Mesendoderm (in vitro differentiated cells): ENCODE data around the gene IL36B.

Experiments
- DNase-seq: peaks from one replicate; pipeline ENCODE4 v3.0.0; 2013
- H2AK5ac ChIP-seq: 2 replicates; pipeline ENCODE4 v1.6.1; 2013; ENCODE audit warnings: low read length, inconsistent platforms
- H2BK120ac ChIP-seq: 2 replicates; pipeline ENCODE4 v1.6.1; 2013; ENCODE audit warnings: low read depth, mild to moderate bottlenecking, low read length, moderate library complexity, mixed read lengths
- H2BK15ac ChIP-seq: replicated peaks from 2 replicates; pipeline ENCODE4 v1.6.1; 2013; ENCODE audit warnings: low read depth, mild to moderate bottlenecking, moderate library complexity
- H2BK5ac ChIP-seq: 2 replicates; pipeline ENCODE4 v1.6.1; 2013; ENCODE audit warnings: low read length, inconsistent platforms
- H3K18ac ChIP-seq: 2 replicates; pipeline ENCODE4 v1.6.1; 2013; ENCODE audit warnings: mild to moderate bottlenecking, low read length, mixed read lengths
- H3K23ac ChIP-seq: one replicate; pipeline ENCODE4 v1.6.1; 2013; ENCODE audit warnings: low read length
- H3K27ac ChIP-seq: 2 replicates; pipeline ENCODE4 v1.5.1; 2013; ENCODE audit warnings: low read depth, mild to moderate bottlenecking, inconsistent platforms, low read length, moderate library complexity
- H3K27me3 ChIP-seq: 2 replicates; pipeline ENCODE4 v1.6.1; 2013; ENCODE audit warnings: low read length, control low read depth, mild to moderate bottlenecking, inconsistent platforms; ENCODE audit not compliant: insufficient read depth, poor library complexity
- H3K36me3 ChIP-seq: 2 replicates; pipeline ENCODE4 v1.6.1; 2013; ENCODE audit warnings: low read length, inconsistent platforms; ENCODE audit not compliant: control insufficient read depth, insufficient read depth
- H3K4ac ChIP-seq: one replicate; pipeline ENCODE4 v1.6.1; 2013; ENCODE audit warnings: low read depth, mild to moderate bottlenecking, low read length, moderate library complexity
- H3K4me1 ChIP-seq: 2 replicates; pipeline ENCODE4 v1.6.1; 2013; ENCODE audit warnings: low read depth, low read length, inconsistent platforms; ENCODE audit not compliant: control insufficient read depth
- H3K4me2 ChIP-seq: 2 replicates; pipeline ENCODE4 v1.6.1; 2013; ENCODE audit warnings: low read length
- H3K4me3 ChIP-seq: 2 replicates; pipeline ENCODE4 v1.5.1; 2013; ENCODE audit warnings: mild to moderate bottlenecking, low read length
- H3K56ac ChIP-seq: one replicate; pipeline ENCODE4 v1.6.1; 2013; ENCODE audit warnings: low read length
- H3K79me1 ChIP-seq: 2 replicates; pipeline ENCODE4 v1.6.1; 2013; ENCODE audit warnings: low read length, inconsistent platforms
- H3K79me2 ChIP-seq: 2 replicates; pipeline ENCODE4 v1.6.1; 2013; ENCODE audit warnings: mild to moderate bottlenecking, low read length; ENCODE audit not compliant: control insufficient read depth, insufficient read depth
- H3K9ac ChIP-seq: 2 replicates; pipeline ENCODE4 v1.6.1; 2013; ENCODE audit warnings: low read length, inconsistent platforms
- H4K5ac ChIP-seq: one replicate; pipeline ENCODE4 v1.6.1; 2013; ENCODE audit warnings: low read length
- H4K8ac ChIP-seq: one replicate; pipeline ENCODE4 v1.6.1; 2013; ENCODE audit warnings: low read depth, mild to moderate bottlenecking, control low read depth, low read length, moderate library complexity
- WGBS: extraction: QIAGEN DNeasy Blood & Tissue Kit; methylation state at CpG from one replicate; pipeline ENCODE4 v1.1.7; 2013; ENCODE audit warnings: low lambda C conversion rate, missing lambda C conversion rate; ENCODE audit not compliant: insufficient coverage; ENCODE audit errors: extremely low coverage; 5-methylcytosine and 5-hydroxymethylcytosine counted together

Gene IL36B

DNA sequence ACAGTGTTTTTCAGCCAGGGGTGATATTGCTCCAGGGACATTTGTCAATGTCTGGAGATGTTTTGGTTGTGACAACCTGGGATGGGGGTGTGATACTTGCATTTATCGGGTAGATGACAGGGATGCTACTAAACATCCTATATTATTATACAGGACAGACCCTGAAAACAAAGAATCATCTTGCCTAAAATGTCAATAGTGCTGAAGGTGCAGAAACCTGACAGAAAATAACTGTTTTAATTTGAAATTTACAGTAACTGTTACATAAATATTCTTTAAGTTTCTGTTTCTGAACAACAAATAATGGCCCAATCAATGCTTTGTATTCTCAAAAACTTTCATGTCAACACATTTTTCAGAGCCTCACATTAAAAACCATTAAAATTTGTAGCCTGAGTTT is 45.4 kb downstream of the IL36B start:
- no peak overlapping the region for H3K56ac ChIP-seq
- H2BK120ac ChIP-seq: no peak overlapping the region
- H3K18ac ChIP-seq: no peak overlapping the region
- no peak overlapping the region for H3K27ac ChIP-seq
- H4K5ac ChIP-seq: no peak overlapping the region
- H3K79me1 ChIP-seq: no peaks in the 10 kb centered on the region
- H3K4me1 ChIP-seq: no peaks in the 10 kb centered on the region
- no peaks in the 10 kb centered on the region for H3K27me3 ChIP-seq
- H3K23ac ChIP-seq: no peak overlapping the region
- H3K4me2 ChIP-seq: no peak overlapping the region
- no peak overlapping the region for H2AK5ac ChIP-seq
- no CpG with 5 or more reads among the region's 1 CpG for WGBS
- no peak overlapping the region for H2BK5ac ChIP-seq
- H3K9ac ChIP-seq: no peak overlapping the region
- no peak overlapping the region for H3K4ac ChIP-seq
- DNase-seq: no peak
- H3K36me3 ChIP-seq: no peaks in the 10 kb centered on the region
- H4K8ac ChIP-seq: no peak overlapping the region
- no peak overlapping the region for H3K4me3 ChIP-seq
- no peak overlapping the region for H2BK15ac ChIP-seq
- no peaks in the 10 kb centered on the region for H3K79me2 ChIP-seq

DNA sequence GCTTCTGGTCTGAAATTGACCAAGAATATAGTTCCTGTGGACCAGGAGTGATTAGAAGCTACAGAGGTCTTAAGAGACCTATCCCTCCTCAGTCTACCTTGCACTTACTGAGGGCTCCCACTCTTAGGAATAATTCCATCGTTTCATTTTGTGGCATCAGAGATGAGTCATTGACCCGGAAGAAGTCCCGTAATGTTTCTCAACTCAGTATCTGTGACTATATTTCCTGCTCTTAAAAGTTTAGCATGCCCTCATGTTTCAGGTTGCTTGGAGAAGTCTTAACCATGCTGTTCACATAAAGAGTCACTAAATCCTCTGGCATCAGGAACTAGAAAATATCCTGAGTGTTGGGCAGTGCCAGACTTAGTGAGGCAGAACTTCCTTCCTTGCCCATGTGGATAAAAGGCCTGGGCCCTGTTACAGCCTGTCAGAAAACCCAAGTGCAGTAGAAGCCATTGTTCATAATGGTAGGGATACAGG is 47.6 kb downstream of the IL36B start, which contains the start of gene IL36A:
IL36A (plus strand) TSS at position 430 of the 480 bp plus-strand sequence. CDS start 413 bp downstream, outside the sequence.
- Histone ChIP-seq H3K18ac (no peak within 1 kb of the TSS), H3K79me2 (no peaks in the 10 kb centered on the region), H3K56ac (no peak within 1 kb of the TSS), H3K9ac (no peak within 1 kb of the TSS), H2AK5ac (no peak within 1 kb of the TSS), H2BK120ac (no peak within 1 kb of the TSS), H3K4ac (no peak within 1 kb of the TSS), H3K27me3 (no peaks in the 10 kb centered on the region), H4K8ac (no peak within 1 kb of the TSS), H3K23ac (no peak within 1 kb of the TSS), H4K5ac (no peak within 1 kb of the TSS), H3K4me1 (no peaks in the 10 kb centered on the region), H3K4me2 (no peak within 1 kb of the TSS), H2BK15ac (no peak within 1 kb of the TSS), H3K79me1 (no peaks in the 10 kb centered on the region), H3K4me3 (no peak within 1 kb of the TSS), H2BK5ac (no peak within 1 kb of the TSS), H3K27ac (no peak within 1 kb of the TSS), H3K36me3 (no peaks in the 10 kb centered on the region)
- WGBS: no CpG with 5 or more reads among the region's 3 CpGs
- DNase-seq: no peak

DNA sequence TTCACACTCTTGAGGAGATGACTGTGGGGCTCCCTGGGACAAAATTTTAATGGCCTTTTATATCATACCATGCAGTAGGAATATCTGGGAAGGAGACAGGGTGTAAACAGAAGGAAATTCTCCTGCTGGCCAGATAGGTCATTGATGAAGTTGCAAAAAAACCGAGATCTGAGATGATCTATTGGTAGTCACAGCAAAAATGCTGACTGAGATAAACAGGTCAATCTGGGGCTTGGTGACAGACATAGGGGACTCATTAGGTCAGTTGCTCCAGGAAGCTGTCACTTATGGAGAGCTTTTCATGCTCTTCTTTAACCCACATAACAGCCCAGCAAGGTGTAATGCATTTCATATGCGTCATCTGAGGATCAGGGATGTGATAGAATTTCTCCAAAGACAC is 50.0 kb downstream of the IL36B start:
- Histone ChIP-seq H3K9ac (no peak overlapping the region), H3K23ac (no peak overlapping the region), H4K8ac (no peak overlapping the region), H3K79me1 (no peaks in the 10 kb centered on the region), H3K18ac (no peak overlapping the region), H2BK5ac (no peak overlapping the region), H2BK120ac (no peak overlapping the region), H3K27me3 (no peaks in the 10 kb centered on the region), H3K4ac (no peak overlapping the region), H2BK15ac (no peak overlapping the region), H3K27ac (no peak overlapping the region), H3K4me3 (no peak overlapping the region), H3K56ac (no peak overlapping the region), H3K36me3 (no peaks in the 10 kb centered on the region), H3K4me1 (no peaks in the 10 kb centered on the region), H3K4me2 (no peak overlapping the region), H4K5ac (no peak overlapping the region), H2AK5ac (no peak overlapping the region), H3K79me2 (no peaks in the 10 kb centered on the region)
- WGBS: no CpG with 5 or more reads among the region's 2 CpGs
- no peak for DNase-seq

DNA sequence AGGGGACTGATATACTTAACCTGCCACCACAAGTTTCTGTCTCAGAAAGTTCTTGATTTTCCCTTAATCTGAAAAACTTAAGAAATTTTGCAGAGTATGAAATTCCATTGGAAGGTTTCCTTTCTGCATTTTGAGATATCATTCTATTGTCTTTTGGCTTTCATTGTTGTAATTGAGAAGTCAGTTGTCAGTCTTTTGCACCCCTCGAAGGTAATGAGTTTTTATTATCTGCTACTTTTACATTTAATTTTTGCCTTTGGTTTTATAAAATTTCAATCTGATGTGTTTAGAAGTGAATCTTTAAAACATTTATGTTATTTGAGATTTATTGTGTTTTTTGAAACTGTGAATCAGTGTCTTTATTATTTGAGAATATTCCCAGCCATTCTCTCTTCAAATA is 52.2 kb downstream of the IL36B start:
- no CpG with 5 or more reads among the region's 1 CpG for WGBS
- H2BK15ac ChIP-seq: no peak overlapping the region
- no peaks in the 10 kb centered on the region for H3K27me3 ChIP-seq
- H3K36me3 ChIP-seq: no peaks in the 10 kb centered on the region
- no peak overlapping the region for H2BK120ac ChIP-seq
- no peak overlapping the region for H3K9ac ChIP-seq
- no peak overlapping the region for H3K23ac ChIP-seq
- H3K4me1 ChIP-seq: no peaks in the 10 kb centered on the region
- no peak overlapping the region for H3K4me3 ChIP-seq
- no peak overlapping the region for H4K5ac ChIP-seq
- DNase-seq: peak; percentile 3
- H3K4me2 ChIP-seq: no peak overlapping the region
- H4K8ac ChIP-seq: no peak overlapping the region
- no peak overlapping the region for H2AK5ac ChIP-seq
- no peak overlapping the region for H3K56ac ChIP-seq
- H3K79me2 ChIP-seq: no peaks in the 10 kb centered on the region
- H2BK5ac ChIP-seq: no peak overlapping the region
- H3K4ac ChIP-seq: no peak overlapping the region
- H3K18ac ChIP-seq: no peak overlapping the region
- no peak overlapping the region for H3K27ac ChIP-seq
- H3K79me1 ChIP-seq: no peaks in the 10 kb centered on the region

DNA sequence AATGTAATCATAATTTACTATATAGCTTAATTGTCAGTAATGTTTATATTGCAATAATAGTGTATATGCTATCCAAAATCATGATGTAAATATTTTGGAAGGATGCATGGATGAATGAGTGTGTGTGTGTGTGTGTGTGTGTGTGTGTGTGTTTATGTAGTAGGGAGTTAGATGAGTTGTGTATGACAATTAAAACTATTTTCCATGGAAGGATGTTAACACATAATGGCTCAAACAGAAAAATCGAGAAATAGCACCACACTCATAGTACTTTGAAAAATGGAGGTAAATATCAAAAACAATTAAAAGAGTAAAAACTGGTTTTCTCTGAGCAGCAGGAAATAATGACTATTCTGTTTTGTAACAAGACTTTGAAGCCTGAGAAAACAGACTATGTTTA is 55.5 kb downstream of the IL36B start:
- Histone ChIP-seq H3K23ac (no peak overlapping the region), H3K4me2 (no peak overlapping the region), H3K4ac (no peak overlapping the region), H3K36me3 (no peaks in the 10 kb centered on the region), H3K27ac (no peak overlapping the region), H4K8ac (no peak overlapping the region), H2AK5ac (no peak overlapping the region), H3K9ac (no peak overlapping the region), H2BK15ac (no peak overlapping the region), H3K27me3 (no peaks in the 10 kb centered on the region), H3K79me2 (no peaks in the 10 kb centered on the region), H3K56ac (no peak overlapping the region), H3K4me1 (no peaks in the 10 kb centered on the region), H3K18ac (no peak overlapping the region), H2BK120ac (no peak overlapping the region), H3K79me1 (no peaks in the 10 kb centered on the region), H2BK5ac (no peak overlapping the region), H4K5ac (no peak overlapping the region), H3K4me3 (no peak overlapping the region)
- no peak for DNase-seq
- no CpG with 5 or more reads among the region's 1 CpG for WGBS

DNA sequence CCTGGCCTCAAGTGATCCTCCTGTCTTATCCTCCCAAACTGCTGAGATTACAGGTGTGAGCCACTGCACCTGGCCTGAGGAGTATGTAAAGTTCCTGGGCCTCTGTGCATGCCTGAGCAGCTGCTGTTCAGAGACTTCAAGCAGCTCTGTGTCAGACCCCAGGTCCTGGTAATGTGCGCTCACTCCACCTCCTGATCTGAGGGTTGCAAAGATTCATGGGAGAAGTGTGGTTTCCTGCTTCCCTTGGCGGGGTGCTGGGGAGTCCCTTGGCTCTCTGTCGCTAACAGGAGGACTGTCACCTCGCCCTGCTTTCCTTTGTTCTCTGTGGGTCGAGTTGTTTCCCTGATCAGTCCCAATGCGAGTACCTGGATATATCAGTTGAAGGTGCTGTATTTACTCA is 56.0 kb downstream of the IL36B start:
- H3K4me1 ChIP-seq: no peaks in the 10 kb centered on the region
- no CpG with 5 or more reads among the region's 6 CpGs for WGBS
- H3K36me3 ChIP-seq: no peaks in the 10 kb centered on the region
- no peak overlapping the region for H3K27ac ChIP-seq
- no peak overlapping the region for H3K23ac ChIP-seq
- no peak overlapping the region for H2BK120ac ChIP-seq
- no peak overlapping the region for H3K9ac ChIP-seq
- no peak overlapping the region for H2BK5ac ChIP-seq
- H3K4me3 ChIP-seq: no peak overlapping the region
- no peaks in the 10 kb centered on the region for H3K27me3 ChIP-seq
- H4K8ac ChIP-seq: no peak overlapping the region
- no peak overlapping the region for H3K18ac ChIP-seq
- no peak overlapping the region for H3K4me2 ChIP-seq
- no peak overlapping the region for H3K56ac ChIP-seq
- H2AK5ac ChIP-seq: no peak overlapping the region
- H2BK15ac ChIP-seq: no peak overlapping the region
- no peaks in the 10 kb centered on the region for H3K79me1 ChIP-seq
- no peak for DNase-seq
- no peaks in the 10 kb centered on the region for H3K79me2 ChIP-seq
- no peak overlapping the region for H4K5ac ChIP-seq
- H3K4ac ChIP-seq: no peak overlapping the region
